ACHN (cell line): ENCODE results near the gene EVI5.

Experiments
- DNase-seq: peaks from one replicate; pipeline ENCODE4 v3.0.0-alpha.2; 2015
- in situ Hi-C: cut with HindIII; loops from 2 replicates; pipeline ENCODE4 v1.10.0; 2017; ENCODE audit warnings: low sequenced_read_pairs, low pct_ligation_motif_present, low pct_unique_long_range_greater_than_20kb

Gene EVI5

DNA sequence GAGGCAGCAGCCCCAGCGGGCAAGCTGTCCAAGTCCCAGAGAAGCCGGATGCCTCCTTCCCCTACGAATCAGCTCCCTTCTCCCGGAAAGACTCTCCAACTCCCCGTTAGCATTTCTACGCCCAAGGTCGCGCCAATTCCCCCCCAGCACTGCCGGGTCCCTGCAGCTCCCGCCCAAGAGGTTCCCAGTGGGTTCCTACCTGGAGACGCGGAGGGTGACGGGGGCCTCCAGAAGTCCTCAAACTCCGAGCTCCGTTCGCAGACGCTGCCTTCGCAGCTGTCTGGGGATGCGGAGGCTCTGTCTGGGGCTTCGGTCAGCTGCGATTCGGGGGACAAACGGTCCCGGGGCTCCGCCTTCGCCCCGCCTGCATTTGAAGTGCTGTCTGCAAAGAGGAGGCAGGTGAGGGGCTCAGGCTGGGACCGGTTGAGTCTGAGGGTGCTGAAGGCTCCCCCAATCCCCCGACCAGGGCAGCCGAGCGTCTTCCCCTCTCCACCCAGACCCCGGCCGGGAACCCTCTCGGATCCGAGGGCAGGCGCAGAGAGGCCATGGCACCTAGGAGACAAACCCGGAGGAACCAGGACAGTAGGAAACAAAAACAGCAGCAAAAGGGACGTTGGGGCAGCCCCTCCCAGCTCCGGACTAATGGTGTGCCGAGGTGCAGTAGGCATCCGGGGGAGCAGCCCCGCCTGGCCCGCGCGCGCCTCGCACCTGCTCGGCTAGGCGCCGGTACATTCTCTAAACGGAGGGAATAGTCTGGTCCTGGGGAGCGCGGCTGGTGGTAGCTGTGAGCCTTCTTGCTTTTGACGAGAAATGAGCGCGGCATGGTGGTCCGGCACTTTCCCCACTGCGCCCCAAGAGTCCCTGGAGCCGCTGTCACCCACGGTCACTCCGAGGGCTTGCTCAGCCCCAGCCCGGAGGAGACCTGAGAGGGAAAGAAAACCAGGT, 302.0 kb downstream of the EVI5 start:
- no peak for DNase-seq
- in situ Hi-C loops: no loop called here

DNA sequence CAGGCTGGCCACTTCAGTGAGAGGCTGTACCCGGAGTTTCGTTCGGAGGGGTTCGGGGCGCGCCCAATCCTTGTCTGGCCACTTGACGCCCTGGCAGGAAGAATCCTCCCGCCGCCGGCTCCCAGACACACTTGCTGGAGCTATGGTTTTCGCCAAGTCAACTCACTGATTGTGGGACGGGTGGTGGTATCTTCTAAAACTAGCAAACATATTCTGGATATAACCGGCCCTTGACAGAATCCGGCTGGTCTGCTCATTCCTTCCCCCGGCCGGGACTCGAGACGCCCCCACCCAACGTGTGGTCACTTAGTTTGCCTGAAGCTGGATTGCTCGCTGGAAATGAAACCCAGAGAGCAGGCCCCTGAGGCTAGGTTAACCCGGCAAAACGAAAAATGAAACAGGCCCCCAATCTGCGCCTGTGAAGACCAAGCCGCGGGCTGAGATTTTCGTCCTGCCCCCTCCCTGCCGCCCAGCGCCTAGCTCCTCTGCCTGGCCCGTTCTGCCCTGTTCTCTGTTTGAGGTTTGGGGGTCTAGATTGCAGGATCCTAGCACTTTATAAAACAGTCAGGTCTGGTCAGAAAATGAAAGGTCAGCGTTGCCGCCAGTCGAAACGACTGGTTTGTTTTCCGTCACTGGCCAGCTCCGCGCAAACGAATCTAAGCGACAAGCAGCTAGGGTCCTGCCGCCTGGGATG, 302.8 kb downstream of the EVI5 start:
- DNase-seq: peak; percentile 5
- in situ Hi-C loops: no loop called here

DNA sequence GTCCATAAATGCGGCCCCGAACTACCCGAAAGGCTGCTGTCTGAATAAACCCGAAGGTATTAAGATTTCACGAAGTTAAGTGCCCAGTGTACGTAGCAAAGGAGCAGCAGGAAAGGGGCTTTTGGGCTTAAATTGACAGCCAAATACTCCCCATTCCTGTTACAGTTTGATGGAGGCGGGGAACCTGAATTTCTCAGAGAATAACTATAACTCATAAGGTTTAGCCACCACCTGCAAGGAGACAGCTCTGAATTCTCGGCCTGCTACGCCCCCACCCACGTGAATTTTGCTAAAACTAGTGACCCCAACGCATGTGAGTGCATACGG, 303.3 kb downstream of the EVI5 start:
- DNase-seq: no peak
- in situ Hi-C loops: no loop called here

DNA sequence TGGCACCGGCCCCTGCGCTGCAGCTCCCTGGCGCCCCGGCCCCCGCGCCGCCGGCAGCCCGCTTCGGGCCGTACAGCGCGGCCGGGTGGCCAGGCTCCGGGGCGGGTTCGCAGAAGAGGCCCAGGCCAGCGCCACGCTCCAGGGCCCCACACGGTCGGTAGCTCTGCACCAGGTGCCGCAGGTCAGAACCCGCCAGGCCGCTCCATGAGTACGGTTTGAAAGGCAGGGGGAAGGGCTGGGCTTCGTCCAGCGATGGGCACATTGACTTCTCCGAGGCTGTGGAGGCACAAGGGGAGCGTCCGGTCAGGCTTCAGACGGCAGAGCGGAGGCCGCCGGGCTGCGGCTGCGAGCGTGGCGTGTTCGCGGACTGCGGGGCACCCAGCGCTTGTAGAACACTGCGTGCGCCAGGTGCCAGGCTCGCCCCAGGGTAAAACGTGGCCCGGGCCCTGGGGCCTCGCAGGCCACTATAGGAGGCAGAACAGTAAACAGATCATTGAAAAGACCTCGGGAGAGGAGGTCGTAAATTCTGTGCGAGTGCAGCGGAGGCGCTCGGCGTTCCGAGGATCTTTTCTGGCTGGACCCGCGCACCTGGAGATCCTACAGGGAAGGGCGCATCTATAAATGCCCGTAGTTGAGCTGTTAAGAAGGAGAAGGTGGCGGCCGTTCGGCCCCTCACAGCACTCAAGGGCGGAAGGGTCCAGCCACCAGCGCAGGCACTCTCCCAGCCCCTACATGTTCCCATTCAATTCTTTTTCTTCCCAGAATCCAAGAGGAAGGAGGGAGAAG, 303.9 kb downstream of the EVI5 start:
- in situ Hi-C loops: no loop called here
- no peak for DNase-seq

DNA sequence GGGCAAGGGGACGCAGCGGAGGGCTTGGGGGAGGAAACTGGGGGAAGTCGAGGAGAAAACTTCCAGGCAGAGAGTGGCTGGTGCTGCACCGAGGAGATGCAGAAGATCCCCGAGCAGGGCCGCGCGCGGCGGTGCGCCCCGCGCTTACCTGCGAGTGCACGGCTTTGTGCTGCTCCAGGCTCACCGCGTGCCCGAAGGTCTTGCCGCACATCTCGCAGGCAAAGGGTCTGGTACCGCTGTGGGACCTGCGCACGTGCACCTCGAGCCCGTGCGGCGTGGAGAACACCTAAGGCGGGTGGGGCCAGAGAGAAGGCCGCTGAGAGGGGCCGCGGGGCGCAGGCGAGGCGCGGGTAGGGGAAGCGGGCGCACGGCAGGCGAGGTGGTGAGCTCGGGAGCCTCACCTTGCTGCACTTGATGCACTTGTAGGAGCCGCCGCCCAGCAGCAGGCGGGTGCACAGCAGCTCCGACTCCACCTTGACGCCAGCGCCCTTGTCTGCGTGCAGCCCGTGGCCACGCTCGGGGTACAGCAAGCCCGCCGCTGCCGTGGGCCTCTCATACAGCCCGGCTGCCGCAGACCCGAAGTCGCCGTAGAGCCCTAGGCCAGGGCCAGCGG, 304.6 kb downstream of the EVI5 start:
- in situ Hi-C loops: no loop called here
- DNase-seq: no peak

DNA sequence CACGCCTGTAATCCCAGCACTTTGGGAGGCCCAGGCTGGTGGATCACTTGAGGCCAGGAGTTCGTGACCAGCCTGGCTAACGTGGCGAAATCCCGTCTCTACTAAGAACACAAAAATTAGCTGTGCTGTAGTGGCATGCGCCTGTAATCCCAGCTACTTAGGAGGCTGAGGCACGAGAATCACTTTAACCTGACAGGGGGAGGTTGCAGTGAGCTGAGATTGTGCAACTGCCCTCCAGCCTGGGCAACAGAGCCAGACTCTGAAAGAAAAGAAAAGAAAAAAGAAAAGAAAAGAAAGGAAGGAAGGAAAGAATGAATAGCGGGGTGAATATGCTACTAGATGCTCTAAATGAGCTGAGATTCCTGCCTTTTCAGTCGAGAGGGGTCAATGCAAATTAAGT, 305.3 kb downstream of the EVI5 start:
- no peak for DNase-seq
- in situ Hi-C loops: no loop called here

DNA sequence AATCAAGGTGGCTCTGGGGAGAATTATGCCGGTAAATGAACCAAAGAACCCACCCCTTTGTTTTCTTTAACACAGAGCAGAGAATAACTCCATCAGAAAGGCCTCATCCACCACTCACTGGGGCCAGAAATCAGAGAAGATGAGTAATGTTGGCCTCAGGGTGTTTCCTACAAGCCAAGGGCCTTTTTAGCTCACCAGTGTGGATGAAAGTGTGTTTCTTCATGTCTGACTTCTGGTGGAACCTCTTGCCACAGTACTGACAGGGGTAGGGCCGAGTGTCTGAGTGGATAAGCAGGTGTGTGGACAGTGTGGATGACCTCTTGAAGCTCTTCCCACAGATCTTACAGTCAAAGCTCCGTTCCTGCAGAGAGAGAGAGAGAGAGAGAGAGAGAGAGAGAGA, 306.5 kb downstream of the EVI5 start:
- in situ Hi-C loops: no loop called here
- no peak for DNase-seq

DNA sequence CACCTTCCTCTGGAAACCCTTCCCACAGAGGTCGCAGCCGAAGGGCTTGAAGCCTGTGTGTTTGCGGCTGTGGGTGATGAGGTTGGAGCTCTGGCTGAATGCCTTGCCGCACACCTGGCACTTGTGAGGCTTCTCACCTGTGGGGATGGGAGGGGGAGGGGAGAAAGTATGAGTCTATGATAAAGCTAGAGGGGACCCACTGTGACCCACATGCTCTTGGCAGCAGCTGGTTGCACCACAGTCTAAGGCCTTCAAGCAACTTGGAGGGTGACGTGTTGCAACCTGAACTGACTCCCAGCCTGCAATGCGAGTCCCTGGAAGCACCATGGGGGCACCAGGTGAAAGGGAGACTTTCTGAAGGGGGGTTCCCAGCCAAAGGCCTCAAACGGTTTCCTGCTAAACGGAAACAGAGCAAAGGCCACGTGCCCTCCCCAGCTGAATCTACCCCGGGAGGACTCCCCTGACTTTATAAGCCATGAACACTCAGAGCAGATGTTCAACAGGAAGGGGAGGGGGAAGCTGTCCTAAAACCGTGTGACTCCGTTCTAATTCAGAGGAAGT, 308.8 kb downstream of the EVI5 start:
- DNase-seq: no peak
- in situ Hi-C loops: no loop called here

DNA sequence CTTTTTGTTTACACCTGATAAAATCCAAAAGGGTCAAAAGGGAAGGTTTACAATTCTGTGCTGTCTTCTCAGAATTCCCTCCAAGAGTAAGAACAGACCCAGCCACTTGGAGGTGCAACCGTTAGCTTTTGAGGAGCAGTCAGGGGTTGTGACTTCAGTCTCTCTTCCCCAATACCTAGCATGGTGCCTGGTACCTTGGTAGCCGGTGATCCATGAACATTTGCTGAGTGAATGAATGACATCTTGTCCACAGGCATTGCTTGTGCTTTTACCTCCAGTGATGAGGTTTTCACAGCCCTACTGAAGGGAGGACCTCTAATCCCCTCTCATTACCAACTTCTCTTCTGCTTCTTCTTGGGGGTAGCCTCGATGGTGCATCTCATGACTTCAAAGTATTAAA, 309.9 kb downstream of the EVI5 start:
- DNase-seq: no peak
- in situ Hi-C loops: no loop called here

DNA sequence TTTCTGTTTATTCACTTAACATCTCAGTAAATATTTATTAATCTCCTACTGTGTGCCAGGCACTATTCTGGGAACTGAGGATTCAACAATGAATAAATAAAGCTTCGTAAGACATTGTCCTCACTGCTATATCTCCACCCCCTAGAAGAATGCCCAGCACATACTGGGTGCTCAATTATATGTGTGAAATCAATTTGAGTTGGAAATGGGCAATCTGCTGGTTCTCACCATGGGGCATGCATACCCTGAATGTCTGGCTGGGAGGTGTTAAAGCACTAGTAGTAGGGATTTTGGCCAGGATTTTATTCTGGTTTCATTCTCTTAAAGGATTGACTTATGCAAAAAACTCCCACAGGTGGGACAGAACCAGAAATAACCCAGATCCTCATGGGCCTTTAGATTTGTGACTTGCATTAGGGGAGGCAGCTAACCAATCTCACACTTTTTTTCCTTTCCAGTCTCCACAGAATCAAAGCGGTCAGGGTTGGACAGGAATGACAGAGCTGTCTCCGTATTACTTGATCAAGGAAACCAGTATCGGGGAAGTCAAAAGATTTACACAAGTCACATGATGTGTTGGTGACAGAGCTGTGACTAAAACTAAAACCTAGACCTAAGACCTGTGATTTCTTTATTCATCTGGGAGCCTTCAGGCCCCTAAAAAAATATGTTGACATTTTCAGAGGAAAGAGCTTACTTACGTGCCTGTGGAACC, 311.0 kb downstream of the EVI5 start:
- no peak for DNase-seq
- in situ Hi-C loops: no loop called here

DNA sequence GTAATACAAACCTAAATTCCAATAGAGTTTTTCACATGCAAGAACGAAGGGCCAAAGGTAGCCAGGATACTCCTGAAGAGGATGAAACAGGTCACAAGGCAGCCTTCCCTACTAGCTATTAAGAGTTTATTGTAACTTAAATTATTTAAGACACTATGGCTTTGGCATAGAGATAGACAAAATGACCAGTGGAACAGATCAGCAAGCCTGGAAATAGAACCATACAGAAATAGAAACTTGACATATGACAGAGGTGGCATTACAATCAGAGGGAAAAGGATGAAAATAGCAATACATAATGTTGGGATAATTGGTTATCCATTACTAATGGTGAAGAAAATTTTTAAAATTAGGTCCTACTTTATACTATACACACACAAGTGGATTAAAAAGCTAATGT, 314.7 kb downstream of the EVI5 start:
- in situ Hi-C loops: no loop called here
- DNase-seq: no peak

DNA sequence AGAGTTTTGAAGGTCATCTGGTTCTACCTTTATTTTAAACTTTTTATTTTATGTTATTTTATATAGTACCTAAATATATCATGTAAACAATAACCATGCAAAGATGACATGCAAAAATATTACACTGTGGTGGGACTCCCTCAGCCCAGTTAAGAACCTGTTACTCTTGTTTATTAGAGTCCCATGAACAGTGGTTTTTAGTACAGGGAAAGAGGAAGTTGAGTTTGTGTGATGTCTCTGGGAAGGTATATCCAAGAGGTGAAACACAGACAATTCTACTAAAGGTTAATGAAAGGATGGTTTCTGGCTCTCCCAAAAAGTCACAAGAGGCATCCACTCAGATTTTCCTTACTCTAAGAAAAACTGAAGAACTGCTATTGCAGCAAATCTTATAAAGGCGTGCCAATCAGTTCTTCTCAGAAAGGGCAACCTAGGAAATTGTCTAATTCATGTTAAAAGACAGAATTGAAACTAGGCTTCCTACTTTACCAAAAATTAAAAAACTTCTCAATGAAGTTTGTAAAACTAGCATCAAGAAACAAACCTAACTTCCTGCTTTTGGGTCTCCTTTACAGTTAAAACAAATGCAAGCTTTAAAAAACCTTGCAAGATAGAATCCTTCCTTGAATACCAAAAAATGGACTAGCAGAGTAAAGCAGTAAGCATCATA, 318.1 kb downstream of the EVI5 start:
- in situ Hi-C loops: no loop called here
- no peak for DNase-seq

DNA sequence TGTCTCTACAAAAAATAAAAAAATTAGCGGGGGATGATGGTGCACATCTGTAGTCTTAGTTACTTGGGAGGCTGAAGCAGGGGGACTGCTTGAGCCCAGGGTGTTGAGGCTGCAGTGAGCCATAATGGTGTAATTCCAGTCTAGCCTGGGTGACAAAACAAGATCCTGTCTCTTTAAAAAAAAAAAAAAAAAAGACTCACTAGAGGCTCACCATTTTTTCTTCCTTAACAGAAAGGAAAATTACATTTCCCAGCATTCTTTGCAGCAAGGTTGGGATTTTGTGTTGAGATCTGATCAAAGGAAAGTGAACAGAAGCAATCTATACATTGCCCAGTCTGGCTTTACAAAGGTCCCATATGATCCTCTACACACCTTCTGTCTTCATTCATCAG, 319.7 kb downstream of the EVI5 start:
- in situ Hi-C loops: no loop called here
- DNase-seq: no peak

DNA sequence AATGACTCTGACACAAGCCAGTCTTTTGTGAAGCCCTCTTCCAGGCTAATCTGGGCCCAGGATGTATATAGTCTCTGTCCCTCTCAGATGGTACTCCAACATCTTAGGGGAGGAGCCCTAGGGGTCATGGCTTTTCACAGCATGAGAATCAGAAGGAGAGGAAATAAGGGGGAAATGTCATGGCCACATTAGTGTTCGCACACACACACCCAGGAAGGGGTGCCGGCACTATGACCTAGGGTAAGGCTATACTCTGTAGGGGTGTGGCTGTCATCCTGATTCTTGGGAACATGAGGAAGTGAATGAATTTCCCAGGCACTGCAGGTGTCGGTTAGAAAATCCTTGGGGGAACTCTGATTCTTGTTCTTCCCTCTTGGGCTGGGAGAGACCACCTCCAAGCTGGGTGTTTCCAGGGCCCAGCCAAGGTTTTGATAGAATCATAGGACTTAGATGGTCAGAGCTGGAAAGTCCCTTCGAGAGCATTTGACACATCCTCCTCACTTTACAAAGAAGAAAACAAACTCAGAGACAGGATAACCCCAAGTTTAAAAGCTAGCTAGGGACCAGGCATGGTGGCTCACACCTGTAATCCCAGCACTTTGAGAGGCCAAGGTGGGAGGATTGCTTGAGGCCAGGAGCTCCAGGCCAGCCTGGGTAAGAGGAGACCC, 320.2 kb downstream of the EVI5 start:
- DNase-seq: no peak
- in situ Hi-C loops: no loop called here

DNA sequence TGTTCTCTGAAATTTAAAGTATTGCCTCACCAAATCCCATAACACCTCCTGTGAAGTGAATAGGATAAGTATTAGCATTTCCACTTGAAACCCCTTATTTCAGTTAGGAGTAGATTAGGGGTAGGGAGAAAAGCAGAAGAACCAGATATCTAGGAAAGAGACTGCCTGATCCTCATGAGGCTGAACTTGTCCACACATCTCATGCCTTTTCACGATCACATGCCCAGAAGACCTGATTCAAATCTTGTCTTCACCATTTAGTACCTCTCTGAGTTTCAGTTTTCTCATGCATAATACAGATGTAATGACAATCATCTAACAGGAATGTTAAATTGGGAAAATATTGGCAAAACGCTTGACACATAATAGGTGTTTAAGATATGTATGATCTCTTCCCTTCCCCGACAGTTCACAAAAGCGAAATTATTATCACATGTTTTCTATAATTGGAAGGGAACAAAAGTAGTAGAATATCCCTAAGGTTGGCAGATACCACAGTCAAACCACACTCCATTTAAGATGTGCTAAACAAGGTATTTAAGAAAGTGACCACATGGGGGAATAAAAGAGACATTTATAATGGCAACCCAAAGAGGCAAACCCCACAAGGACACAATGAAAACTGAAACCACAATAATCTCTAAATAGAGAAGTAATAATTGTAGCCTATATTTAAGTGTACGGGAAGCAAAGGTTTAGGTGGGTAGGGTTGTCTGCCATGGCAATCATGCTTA, 323.4 kb downstream of the EVI5 start:
- in situ Hi-C loops: no loop called here
- no peak for DNase-seq

DNA sequence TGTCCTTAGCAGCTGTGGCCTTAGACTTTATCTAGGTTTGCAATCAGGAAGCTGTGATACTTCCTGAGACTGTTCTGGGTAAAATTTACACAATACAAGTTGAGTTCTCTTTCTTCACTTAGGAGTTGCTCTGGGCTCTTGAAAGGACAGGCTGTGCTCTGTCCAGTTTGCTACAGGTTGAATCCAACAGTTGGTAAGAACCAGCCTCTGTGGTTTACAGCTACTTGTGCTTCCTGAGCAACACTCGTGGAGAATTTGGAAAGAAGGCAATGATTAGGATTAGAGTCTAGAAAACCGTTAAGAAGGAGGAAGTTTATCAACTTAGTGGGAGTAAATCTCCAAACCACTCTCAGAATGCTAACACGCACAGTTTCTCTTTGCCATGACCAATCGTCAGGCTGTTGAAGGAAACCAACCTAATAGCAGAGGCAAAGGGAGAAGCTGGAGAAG, 325.0 kb downstream of the EVI5 start:
- DNase-seq: no peak
- in situ Hi-C loops: no loop called here
